HG03045 (cell line): Measurements from ENCODE around the gene NID2.

Experiments
- ATAC-seq: cut with Tn5 transposase; IDR thresholded peaks from one replicate; pipeline ENCODE4 v1.9.1; 2021; ENCODE audit warnings: mild to moderate bottlenecking, moderate library complexity; ENCODE audit not compliant: unreplicated experiment

NID2 gene

GRCh38 chr14:52006361-52006760 lies 62.5 kb downstream of the NID2 start:
- no peak for ATAC-seq

- no peak for ATAC-seq
These were observed 63.2 kb downstream of the NID2 start for GRCh38 chr14:52005625-52006024.

- ATAC-seq: no peak
These were observed 65.5 kb downstream of the NID2 start for GRCh38 chr14:52003324-52003723.

- ATAC-seq: no peak
These were observed 66.3 kb downstream of the NID2 start for GRCh38 chr14:52002542-52002941.

GRCh38 chr14:52000696-52001095 lies 68.2 kb downstream of the NID2 start:
- ATAC-seq: no peak

GRCh38 chr14:52000019-52000582 lies 68.8 kb downstream of the NID2 start:
- no peak for ATAC-seq

GRCh38 chr14:51999084-51999483 lies 69.8 kb downstream of the NID2 start:
- no peak for ATAC-seq

- ATAC-seq: no peak
These were observed 70.5 kb downstream of the NID2 start for GRCh38 chr14:51998348-51998747.

- no peak for ATAC-seq
These were observed 72.6 kb downstream of the NID2 start for GRCh38 chr14:51996148-51996746.

GRCh38 chr14:51993285-51993920 lies 75.5 kb downstream of the NID2 start:
- ATAC-seq: no peak

- no peak for ATAC-seq
These were observed 78.4 kb downstream of the NID2 start for GRCh38 chr14:51990488-51990887.

GRCh38 chr14:51989293-51990234 lies 79.3 kb downstream of the NID2 start, which contains the start of gene RTRAF:
Gene RTRAF, plus strand, starts transcription at chr14:51989546. Its CDS starts 94 bp downstream, at chr14:51989640.
- peak; percentile 93 for ATAC-seq

GRCh38 chr14:51988221-51988620 lies 80.6 kb downstream of the NID2 start:
- no peak for ATAC-seq

- ATAC-seq: no peak
These were observed 87.5 kb downstream of the NID2 start for GRCh38 chr14:51981218-51981854.

- peak; percentile 59 for ATAC-seq
These were observed 89.7 kb downstream of the NID2 start for GRCh38 chr14:51979088-51979709.

GRCh38 chr14:51978681-51979085 lies 90.2 kb downstream of the NID2 start:
- no peak for ATAC-seq

- no peak for ATAC-seq
These were observed 91.8 kb downstream of the NID2 start for GRCh38 chr14:51977075-51977474.

GRCh38 chr14:51972566-51972965 lies 96.3 kb downstream of the NID2 start:
- no peak for ATAC-seq

GRCh38 chr14:51969852-51970540 lies 98.9 kb downstream of the NID2 start:
- no peak for ATAC-seq

- no peak for ATAC-seq
These were observed 101.3 kb downstream of the NID2 start for GRCh38 chr14:51967521-51967920.
